Measurements from ENCODE around the gene ASPHD2. TPM values are rescaled to one million over a fixed set of nuclear protein-coding genes. Genes with fewer than 3 reads are reported as not detected.

ASPHD2 gene
- total RNA-seq, 1 donor from 2014 or later = 1.4 TPM

Other genes starting within 250 kb of the ASPHD2 start
- 49.8 TPM for gene HPS4, start 54.5 kb downstream of the ASPHD2 start, total RNA-seq
- 24.6 TPM for gene SRRD, start 54.6 kb downstream of the ASPHD2 start, total RNA-seq
- gene TFIP11, start 83.2 kb downstream of the ASPHD2 start, total RNA-seq = 33.9 TPM
- gene TPST2, start 160.9 kb downstream of the ASPHD2 start, total RNA-seq = 49.1 TPM
- not detected for gene CRYBB1, start 188.8 kb downstream of the ASPHD2 start, total RNA-seq
- gene CRYBA4, start 192.7 kb downstream of the ASPHD2 start, total RNA-seq = 1.1 TPM
- gene MIAT, start 228.3 kb downstream of the ASPHD2 start, total RNA-seq = 4.7 TPM